Gastrocnemius medialis (tissue), 4 donors: Measurements from ENCODE around the gene CAND1. TPM values are rescaled to one million over a fixed set of nuclear protein-coding genes. Genes with fewer than 3 reads are reported as not detected.

Experiments used
- ATAC-seq, 2 donors: fragments of 150-250 bp; one replicate each; pipeline ENCODE4 v1.9.1; 2016
- DNase-seq, 2 donors: peaks; one replicate each; pipeline ENCODE4 v3.0.0-alpha.2; 2019
- H3K27ac ChIP-seq, 4 donors: fragments of 200-600 bp; sonication (generic); 1 replicate in 1 of 4; 2 replicates in 3 of 4; pipeline ENCODE4 v1.5.1; 2016 to 2018; ENCODE audit warnings: mild to moderate bottlenecking in 2 of 4, moderate library complexity in 1 of 4
- H3K27me3 ChIP-seq, 3 donors: fragments of 200-600 bp; sonication (generic) in 2 of 3; 1 replicate in 1 of 3; 2 replicates in 2 of 3; pipeline versions ENCODE4 v1.5.1 to v1.6.0; 2016 to 2019; ENCODE audit warnings: mild to moderate bottlenecking in 1 of 3, moderate library complexity in 1 of 3
- H3K36me3 ChIP-seq, 2 donors: fragments of 200-600 bp; sonication (generic) in 1 of 2; one replicate each; pipeline ENCODE4 v1.5.1; 2017 to 2018
- H3K4me1 ChIP-seq, 2 donors: fragments of 200-600 bp; sonication (generic) in 1 of 2; one replicate each; pipeline ENCODE4 v1.5.1; 2016 to 2017; ENCODE audit warnings: mild to moderate bottlenecking in 2 of 2
- H3K4me3 ChIP-seq, 4 donors: fragments of 200-600 bp; sonication (generic) in 3 of 4; 1 replicate in 1 of 4; 2 replicates in 3 of 4; pipeline ENCODE4 v1.5.1; 2016 to 2019; ENCODE audit warnings: mild to moderate bottlenecking in 2 of 4
- H3K9me3 ChIP-seq, 3 donors: fragments of 200-600 bp; sonication (generic) in 2 of 3; 1 replicate in 1 of 3; 2 replicates in 2 of 3; pipeline ENCODE4 v1.5.1; 2016 to 2019
- CTCF ChIP-seq, 5 experiments: fragments of 450-650 bp in 3 of 5; fragments of 200-600 bp in 2 of 5; sonication (generic) in 2 of 5; IDR thresholded peaks in 4 of 5; conservative IDR thresholded peaks in 1 of 5; 1 replicate in 4 of 5; 2 replicates in 1 of 5; pipeline ENCODE4 v1.5.1; 2016 to 2019; ENCODE audit warnings: antibody characterized with exemption in 5 of 5, mild to moderate bottlenecking in 3 of 5, moderate library complexity in 3 of 5
- POLR2A ChIP-seq, 2 donors: fragments of 450-650 bp; IDR thresholded peaks; one replicate each; pipeline ENCODE4 v1.6.1; 2017; ENCODE audit warnings: antibody characterized with exemption in 2 of 2, mild to moderate bottlenecking in 2 of 2, moderate library complexity in 2 of 2
- in situ Hi-C, 4 donors: fragments of 200-750 bp; cut with MboI; loops; one replicate each; pipeline versions ENCODE4 v1.15.0 to v1.8.0; 2017; ENCODE audit warnings: low sequenced_read_pairs in 4 of 4
- intact Hi-C: fragments of 100-400 bp; cut with DNase I; formaldehyde crosslinking; loops from one replicate; pipeline ENCODE4 v1.15.1; 2023; ENCODE audit warnings: low total_unique reads
- total RNA-seq, 4 donors: library from RNA; depleted of rRNA; stranded (reverse); fragments of >200 nt; gene quantifications; one replicate each; pipeline versions ENCODE4 v1.1.0 to v1.2.3, GENCODE V29; 2016

CAND1 gene
- total RNA-seq, 4 donors from 2014 or later = 10.5 to 23.0 (median 13.1) TPM

DNA sequence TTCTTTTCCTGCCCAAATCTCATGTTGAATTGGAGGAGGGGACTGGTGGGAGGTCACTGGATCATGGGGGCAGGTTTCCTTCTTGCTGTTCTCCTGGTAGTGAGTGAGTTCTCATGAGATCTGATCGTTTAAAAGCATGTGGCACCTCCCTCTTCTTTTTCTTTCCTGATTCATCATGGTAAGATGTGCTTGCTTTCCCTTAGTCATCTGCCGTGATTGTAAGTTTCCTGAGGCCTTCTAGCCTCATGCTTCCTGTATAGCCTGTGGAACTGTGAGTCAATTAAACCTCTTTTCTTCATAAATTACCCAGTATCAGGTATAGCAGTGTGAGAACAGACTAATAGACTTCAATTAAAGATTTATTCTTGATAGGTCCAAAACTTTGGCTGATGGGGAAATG lies 83.5 kb downstream of the CAND1 start:
- H3K36me3 ChIP-seq = no peaks in the 10 kb centered on the region
- peaks cover 28 to 35% of the 10 kb centered on the region in 2 donors for H3K4me1 ChIP-seq
- intact Hi-C loops = loop anchor here (10.0 kb wide), 1 partner anchor 872 kb away; the partner anchor contains the start of gene IL26
- H3K9me3 ChIP-seq = no peaks in the 10 kb centered on the region
- in situ Hi-C loops = loop anchor here in 2 of 4 donors (10.0 to 25.0 kb wide), 2 partner anchors 302 to 585 kb away; no protein-coding TSS in a partner anchor
- TF ChIP-seq CTCF (IDR thresholded peaks at IDR 0.05 in 4 of 5, conservative IDR thresholded peaks at IDR 0.05 in 1 of 5) = no peak
- no peak for TF ChIP-seq POLR2A (IDR thresholded peaks at IDR 0.05)
- no peaks in the 10 kb centered on the region for H3K27me3 ChIP-seq
- H3K27ac ChIP-seq = no peak overlapping the region
- ATAC-seq (no peak), DNase-seq (no peak)
- no peak overlapping the region for H3K4me3 ChIP-seq

- H3K27me3 ChIP-seq = no peaks in the 10 kb centered on the region
- peaks cover 38 to 42% of the 10 kb centered on the region in 2 donors for H3K4me1 ChIP-seq
- H3K27ac ChIP-seq = peak overlapping the region; percentile 36 to 81 (median 75)
- in situ Hi-C loops (loop anchor here in 2 of 4 donors (10.0 to 25.0 kb wide), 2 partner anchors 300 to 583 kb away; no protein-coding TSS in a partner anchor), intact Hi-C loops (loop anchor here (10.0 kb wide), 1 partner anchor 870 kb away; the partner anchor contains the start of gene IL26)
- no peak for TF ChIP-seq CTCF (IDR thresholded peaks at IDR 0.05 in 4 of 5, conservative IDR thresholded peaks at IDR 0.05 in 1 of 5)
- no peak for TF ChIP-seq POLR2A (IDR thresholded peaks at IDR 0.05)
- H3K9me3 ChIP-seq = no peaks in the 10 kb centered on the region
- H3K36me3 ChIP-seq = no peaks in the 10 kb centered on the region
- DNase-seq (no peak), ATAC-seq (peak; percentile 34 to 41)
- H3K4me3 ChIP-seq = peak overlapping the region in 3 of 4 donors; percentile 3 to 14 (median 7)
Observed at GRCh38 chr12:67354322-67354721, 85.2 kb downstream of the CAND1 start.

GRCh38 chr12:67354966-67355365 lies 85.8 kb downstream of the CAND1 start:
- no peak for ATAC-seq
- no peak overlapping the region for H3K4me3 ChIP-seq
- TF ChIP-seq POLR2A (IDR thresholded peaks at IDR 0.05) (no peak), CTCF (IDR thresholded peaks at IDR 0.05 in 4 of 5, conservative IDR thresholded peaks at IDR 0.05 in 1 of 5) (no peak)
- peak overlapping the region; percentile 36 to 81 (median 75) for H3K27ac ChIP-seq
- no peak for DNase-seq
- H3K36me3 ChIP-seq = no peaks in the 10 kb centered on the region
- H3K9me3 ChIP-seq = no peaks in the 10 kb centered on the region
- H3K4me1 ChIP-seq = peaks cover 38 to 42% of the 10 kb centered on the region in 2 donors
- no peaks in the 10 kb centered on the region for H3K27me3 ChIP-seq
- in situ Hi-C loops (loop anchor here (5.0 to 25.0 kb wide), 6 partner anchors 82 to 592 kb away; no protein-coding TSS in a partner anchor), intact Hi-C loops (loop anchor here (1.0 to 10.0 kb wide), 2 partner anchors 60 to 870 kb away; partner anchors contain the start of gene IL26)

GRCh38 chr12:67355428-67356379 lies 86.5 kb downstream of the CAND1 start:
- H3K9me3 ChIP-seq = no peaks in the 10 kb centered on the region
- H3K27me3 ChIP-seq = no peaks in the 10 kb centered on the region
- ATAC-seq = peak; percentile 74 to 79
- TF ChIP-seq CTCF (IDR thresholded peaks at IDR 0.05 in 4 of 5, conservative IDR thresholded peaks at IDR 0.05 in 1 of 5) (peak in 4 of 5 experiments; percentile 42 to 59 (median 56)), POLR2A (IDR thresholded peaks at IDR 0.05) (no peak)
- no peaks in the 10 kb centered on the region for H3K36me3 ChIP-seq
- peak in 1 of 2 donors; percentile 14 for DNase-seq
- peak overlapping the region in 2 of 4 donors; percentile 1 to 4 for H3K4me3 ChIP-seq
- H3K4me1 ChIP-seq = peaks cover 38 to 42% of the 10 kb centered on the region in 2 donors
- peak overlapping the region; percentile 69 to 81 (median 76) for H3K27ac ChIP-seq
- intact Hi-C loops (loop anchor here (1.0 to 10.0 kb wide), 6 partner anchors 39 to 869 kb away; partner anchors contain the start of gene IL26), in situ Hi-C loops (loop anchor here (5.0 to 25.0 kb wide), 6 partner anchors 82 to 592 kb away; no protein-coding TSS in a partner anchor)
